HG03432 (cell line): Measurements from ENCODE around the gene CSNK1D.

ENCODE experiments used
- ATAC-seq: cut with Tn5 transposase; IDR thresholded peaks from one replicate; pipeline ENCODE4 v1.9.1; 2021; ENCODE audit warnings: mild to moderate bottlenecking, moderate library complexity; ENCODE audit not compliant: unreplicated experiment

Gene CSNK1D

DNA sequence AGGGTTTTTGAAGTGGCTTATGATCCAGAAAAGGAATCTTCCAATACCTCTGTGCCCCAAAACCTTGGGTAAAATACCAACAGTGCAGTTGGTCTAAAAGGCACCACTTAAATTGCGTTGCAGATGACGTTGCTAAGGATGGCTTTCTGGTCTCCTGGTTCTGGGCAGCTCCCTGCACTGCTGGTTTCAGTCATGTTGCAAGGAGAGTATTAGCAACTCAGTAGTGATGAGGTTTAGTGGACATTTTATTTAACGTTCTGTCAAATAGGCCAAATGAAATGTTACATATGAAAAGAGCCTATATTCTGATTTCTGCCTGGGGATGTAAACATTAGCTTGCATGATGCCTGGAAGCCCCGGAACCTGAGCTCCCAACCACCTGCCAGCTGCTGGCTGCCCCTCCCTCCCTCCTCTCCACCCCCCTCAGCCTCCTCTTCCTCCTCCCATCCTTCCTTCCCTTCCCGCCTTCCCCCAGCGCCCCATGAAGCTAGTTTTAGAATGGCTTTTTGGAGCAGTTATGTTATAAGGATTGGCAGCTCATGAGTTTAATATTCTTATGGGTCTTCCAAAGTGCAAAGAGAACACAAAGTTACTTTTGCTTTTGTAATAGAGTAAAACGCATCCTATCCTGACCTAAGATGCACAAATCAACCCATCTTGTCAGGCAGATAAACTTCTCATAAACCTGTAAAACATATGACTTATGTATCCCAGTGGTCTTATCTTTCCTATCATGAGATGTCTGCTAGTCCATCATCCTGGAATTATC is 23.2 kb upstream of the CSNK1D start:
- no peak for ATAC-seq

DNA sequence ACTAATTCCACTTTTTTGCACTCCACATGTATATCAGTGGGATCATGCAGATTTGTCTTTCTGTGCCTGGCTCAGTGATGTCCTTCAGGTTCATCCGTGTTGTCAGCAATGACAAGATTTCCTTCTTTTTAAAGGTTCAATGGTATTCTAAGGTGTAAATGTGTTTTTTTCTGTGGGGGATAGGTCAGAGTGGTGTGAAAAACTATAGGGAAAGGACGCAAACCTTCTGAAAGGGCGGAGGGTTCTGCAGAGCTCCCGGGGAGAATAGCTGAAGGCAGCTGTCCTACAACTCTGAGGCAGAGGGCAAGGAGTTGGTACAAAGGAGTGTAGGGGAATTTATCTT is 21.9 kb upstream of the CSNK1D start:
- no peak for ATAC-seq

DNA sequence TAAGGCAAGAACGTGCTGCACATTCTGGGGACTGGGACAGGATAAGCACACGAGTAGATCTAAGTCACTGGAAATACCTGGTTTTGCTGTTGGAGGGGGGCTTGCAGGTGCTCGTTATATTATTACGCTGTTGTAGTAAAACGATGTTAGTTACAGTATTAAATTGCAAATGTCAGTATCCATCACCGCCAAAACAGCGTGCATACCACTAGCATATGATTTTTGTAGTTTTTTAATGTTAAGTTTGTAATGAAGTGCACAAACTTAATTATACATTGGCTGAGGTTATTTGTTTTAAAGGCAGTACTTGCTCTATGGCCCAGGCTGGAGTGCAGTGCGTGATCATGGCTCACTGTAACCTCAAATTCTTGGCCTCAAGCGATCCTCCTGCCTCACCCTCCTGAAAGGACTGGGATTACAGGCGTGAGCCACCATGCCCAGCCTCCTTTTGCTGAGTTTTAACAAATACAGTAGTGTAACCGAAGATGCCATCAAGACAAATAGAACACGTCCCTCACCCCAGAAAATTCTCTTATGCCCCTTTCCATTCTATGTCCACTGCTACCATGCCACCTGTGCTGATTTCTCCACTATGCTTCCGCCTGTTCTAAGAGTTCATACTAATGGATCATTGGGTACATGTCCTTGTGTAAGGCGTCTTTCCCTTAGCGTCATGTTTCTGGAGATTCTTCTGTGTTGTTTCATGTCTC is 20.7 kb upstream of the CSNK1D start:
- no peak for ATAC-seq

DNA sequence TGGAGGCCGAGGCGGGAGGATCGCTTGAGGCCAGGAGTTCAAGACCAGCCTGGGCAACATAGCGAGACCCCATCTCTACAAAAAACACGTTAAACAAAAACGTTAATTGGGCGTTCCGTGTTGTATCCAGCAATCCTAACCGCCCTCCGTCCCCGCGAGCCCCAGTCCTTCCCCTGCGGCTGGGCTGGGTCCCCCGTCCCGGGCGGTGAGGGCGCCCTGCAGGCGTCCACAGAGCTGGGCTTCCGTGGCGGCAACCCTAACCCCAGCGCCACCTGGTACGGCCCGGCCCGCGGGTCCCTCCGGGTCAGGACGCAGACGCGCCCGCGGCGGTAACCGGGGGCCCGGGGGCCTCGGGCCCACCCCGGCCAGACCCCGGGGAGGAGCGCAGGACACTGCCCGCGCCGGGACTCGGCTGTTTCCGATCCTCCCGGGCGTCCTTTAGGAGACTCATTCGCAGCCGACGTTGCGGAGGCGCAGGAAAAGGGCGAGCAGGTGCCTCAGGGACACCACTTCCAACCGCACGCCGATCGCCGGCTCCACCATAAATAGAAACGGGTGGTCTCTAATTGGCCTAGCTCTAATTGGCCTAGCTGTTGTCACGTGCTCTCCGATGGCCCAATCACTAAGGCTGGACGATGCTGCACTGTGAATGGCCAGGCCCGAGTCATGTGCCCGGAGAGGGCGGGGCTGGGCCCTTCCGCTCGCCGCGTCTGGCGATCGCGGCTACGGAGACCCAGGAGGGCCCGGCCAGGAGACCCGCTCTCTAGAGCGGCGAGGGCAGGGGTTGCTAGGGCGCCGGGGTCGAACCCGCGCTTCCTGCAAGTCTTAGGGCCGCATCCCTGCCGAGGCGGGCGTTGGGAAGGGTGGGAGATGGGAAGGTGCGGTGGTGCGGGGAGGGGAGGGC is 19.0 kb upstream of the CSNK1D start:
- peak; percentile 82 for ATAC-seq

DNA sequence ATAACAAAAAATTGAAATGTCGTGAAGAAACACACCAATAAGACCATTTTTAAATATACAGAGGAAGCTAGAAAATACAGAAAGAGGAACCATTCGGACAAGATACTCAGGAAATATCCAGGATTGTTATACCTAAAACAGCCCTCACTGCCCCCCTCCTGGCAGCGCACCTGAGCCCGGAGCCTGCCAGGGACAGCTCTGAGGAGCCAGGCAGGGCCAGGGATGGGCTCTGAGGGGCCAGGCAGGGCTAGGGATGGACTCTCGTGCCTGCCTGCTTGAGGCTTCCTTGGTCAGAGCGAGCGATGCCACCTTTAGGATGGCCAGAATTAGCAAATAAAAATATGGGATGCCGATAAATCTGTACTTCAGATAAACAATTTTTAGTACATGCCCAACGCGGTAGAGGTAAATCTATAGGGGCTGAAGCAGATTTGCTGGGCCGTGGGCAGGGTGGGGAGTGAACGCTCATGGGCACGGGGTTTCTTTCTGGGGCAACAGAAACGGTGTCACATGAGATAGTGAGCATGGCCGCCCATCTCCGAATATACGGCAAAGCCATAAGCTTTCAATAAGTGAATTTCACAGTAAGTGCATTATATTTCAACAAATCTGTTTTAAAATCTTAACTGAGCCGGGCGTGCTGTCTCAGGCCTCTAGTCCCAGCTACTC is 18.2 kb upstream of the CSNK1D start:
- ATAC-seq: no peak

DNA sequence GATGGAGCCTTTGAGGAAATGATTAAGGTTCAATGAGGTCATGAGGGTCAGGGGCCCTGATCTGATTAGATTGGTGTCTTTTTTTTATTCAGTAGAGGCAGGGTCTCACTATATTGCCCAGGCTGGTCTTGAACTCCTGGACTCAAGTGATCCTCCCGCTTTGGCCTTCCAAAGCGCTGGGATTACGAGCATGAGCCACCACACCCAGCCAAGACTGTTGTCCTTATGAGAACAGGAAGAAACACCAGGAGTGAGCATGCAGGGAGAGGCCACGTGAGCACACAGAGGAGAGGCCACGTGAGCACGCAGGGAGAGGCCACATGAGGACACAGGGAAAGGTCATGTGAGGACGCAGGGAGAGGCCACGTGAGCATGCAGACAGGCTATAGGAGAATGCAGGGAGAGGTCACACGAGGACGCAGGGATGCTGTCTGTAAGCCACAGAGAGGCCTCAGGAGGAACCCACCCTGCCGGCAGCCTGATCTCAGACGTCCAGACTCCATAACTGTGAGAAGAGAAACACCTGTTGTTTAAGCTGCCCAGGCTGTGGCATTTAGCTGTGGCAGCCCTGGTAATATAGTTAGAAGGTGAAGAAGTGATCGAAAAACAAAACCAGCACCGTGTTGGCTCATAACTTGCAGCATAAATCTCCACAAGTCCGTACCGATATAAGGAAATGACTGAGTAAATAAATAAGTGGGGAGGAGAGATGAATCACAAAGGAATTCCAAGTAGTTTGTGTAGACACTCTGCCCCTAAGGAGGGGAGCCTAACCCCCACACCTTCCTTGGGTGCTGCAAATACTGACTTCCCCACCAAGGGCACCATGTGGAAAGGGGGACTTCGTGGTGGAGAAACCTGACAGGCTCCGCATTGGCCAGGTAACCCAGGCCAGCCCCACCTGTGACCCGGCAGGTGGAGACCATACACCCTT is 14.6 kb upstream of the CSNK1D start:
- ATAC-seq: no peak

DNA sequence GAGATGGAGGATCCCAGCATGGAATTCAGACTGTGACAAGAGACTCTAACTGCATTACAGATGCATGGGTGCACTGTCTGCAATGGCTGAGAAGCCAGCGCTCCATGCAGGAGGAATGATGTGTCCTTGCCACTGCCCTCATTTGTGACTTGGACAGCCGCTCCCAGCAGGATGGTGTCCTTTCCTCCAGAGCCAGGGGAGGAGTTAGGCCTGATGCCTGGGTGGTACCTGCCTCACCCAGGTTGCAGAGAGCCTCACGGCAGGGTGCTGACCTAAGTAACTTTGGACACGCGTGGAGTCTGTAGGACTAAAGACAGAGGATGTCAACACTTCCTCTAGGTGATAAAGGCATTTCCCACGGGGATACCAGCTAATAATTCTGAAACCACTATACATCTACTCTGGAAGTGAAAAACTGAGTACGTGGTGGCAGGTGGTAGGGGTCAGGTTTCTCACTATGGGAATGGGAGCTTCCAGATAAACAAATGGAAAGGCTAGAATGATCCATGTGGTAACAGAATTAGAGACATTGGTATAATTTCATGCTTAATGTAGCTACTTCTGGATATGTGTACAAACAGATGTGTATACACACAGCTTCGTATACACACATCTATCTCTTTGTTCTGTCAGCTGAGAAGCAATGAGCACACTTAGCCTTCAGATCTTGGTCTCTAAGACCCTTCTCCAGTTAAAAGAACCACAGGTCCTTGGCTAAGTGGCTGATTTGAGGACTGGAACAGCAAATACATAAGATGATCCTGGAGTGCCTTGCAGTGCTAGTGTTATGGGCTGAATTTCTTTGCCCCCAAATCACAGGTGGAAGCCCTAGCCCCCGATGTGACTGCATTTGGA is 13.7 kb upstream of the CSNK1D start:
- no peak for ATAC-seq

DNA sequence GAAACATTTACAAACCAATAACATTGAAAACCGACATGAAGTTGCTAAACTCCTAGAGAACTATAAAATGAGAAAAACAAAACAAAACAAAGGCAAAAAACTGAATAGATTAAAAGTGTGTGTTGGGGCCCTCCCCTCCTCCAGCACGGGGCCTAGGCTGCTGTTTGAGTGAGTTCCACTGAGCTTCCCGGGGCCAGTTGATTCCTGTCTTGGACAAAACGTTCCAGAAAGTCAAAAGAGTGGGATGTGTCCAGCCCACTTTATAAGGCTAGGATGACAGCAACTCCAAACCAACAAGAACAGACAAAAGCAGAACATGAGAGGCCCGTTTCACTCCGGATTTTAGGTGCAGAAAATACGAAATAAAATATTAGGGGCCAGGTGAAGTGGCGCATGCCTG is 11.6 kb upstream of the CSNK1D start:
- ATAC-seq: no peak

DNA sequence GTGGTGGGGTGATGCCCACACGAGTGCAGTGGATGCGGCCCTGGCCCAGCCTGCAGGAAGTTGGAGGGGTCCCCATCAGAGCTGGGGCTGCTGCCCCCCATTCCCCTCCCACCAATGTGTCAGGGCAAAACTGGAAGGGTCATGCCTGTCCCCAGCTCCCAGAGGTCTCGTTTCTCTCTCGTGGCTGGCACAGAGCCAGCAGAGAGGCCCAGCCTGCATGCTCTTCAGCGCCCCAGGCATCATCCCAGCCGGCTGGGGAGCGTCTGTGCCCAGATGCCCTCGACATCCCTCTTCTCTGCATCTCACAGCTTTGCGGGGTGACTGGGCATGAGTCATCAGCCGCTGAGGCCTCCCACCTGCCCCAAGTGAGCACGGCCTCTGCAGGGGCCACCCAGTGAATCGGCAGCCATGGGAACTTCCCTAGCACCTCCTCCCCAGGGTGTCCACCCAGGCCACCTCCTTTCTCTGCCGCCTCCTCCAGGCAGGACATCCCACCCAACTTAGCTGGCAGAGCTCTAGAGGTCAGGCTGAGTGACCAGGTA is 9.8 kb upstream of the CSNK1D start:
- no peak for ATAC-seq

DNA sequence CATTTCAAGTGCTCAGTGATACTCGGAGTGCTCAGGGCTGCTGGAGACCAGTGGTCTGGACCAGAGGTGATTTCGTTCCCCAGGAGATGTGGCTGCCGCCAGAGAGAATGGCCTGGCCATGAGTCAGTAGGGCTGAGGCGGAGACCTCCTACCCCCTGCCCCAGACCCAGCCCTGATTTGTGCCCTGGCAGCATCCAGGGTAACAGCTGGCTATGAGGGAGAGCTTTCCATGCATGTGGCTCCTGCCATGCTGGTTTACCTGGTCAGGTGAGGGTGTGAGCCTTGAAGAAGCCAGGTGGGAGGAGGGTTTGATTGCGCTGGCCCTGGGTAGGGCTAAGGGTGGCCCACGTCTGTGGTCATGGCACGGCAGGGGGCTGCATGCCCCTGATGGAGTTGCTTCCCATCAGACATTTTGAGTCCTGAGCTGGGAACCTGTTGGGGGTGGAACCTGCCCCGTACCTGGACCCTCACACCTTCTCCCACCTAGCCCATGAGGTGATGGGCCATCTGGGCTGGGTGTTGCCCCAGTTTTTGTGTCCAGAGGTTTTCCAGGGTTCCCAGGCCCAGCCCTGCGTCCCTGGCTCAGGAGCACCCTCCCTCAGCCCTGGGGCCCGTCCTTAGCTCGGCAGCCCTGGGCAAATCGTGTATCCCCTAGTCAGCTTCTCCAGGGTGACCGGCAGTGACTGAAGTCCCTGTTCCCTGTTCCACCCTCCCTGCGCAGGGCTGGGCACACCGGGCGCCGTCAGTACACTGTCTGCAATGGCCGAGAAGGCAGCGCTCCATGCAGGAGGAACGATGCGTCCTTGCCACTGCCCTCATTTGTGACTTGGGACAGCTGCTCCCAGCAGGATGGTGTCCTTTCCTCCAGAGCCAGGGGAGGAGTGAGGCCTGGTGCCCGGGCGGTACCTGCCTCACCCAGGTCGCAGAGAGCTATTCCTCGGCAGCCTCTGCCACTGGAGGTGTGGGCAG is 9.0 kb upstream of the CSNK1D start:
- no peak for ATAC-seq

DNA sequence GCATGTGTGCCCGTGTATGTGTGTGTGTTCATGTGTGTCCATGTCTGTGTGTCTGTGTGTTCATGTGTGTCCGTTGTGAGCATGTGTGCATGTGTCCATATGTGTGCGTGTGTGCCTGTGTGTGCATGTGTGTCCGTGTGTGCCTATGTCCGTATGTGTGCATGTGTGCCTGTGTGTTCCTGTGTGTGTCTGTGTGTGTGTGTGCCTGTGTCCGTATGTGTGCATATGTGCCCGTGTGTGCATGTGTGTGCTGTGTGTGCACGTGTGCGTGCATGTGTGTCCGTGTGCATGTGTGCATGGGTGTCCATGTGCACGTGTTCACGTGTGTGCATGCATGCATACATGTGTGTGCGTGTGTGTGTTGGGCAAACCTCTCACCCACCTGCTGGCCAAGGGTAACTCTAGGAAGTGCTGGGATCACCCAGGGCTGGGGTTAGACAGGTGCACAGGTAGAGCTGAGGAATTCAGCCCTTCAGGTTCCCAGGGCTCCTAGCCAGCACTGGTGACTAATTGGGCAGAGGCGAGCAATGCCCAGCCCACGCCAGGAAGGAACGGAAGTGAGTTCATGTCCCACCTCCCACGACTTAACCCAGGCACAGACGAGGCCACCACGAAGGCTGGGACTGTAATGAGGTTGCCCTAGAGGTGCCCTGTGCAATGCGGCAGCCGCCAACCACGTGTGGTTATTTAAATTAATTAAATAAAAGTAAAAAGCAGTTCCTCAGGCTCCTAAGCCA is 8.2 kb upstream of the CSNK1D start:
- ATAC-seq: no peak

DNA sequence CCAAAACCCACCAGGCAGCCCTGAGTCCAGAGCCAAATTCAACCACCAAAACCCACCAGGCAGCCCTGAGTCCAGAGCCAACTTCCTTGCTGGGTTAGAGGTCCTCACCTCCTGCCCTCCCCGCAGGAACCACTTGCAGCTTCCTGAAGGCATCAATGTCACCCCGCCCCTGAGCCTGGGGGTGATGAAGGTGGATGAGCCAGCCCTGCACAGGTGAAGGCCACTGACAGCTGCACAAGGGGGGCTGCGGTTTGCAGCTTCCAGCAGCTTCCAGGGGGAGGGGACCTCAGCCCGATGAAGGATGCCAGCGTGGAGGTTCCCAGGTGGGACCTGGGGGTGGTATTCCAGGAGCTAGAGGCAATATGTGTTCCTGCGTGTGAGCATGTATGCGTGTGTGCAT is 7.6 kb upstream of the CSNK1D start:
- ATAC-seq: no peak

DNA sequence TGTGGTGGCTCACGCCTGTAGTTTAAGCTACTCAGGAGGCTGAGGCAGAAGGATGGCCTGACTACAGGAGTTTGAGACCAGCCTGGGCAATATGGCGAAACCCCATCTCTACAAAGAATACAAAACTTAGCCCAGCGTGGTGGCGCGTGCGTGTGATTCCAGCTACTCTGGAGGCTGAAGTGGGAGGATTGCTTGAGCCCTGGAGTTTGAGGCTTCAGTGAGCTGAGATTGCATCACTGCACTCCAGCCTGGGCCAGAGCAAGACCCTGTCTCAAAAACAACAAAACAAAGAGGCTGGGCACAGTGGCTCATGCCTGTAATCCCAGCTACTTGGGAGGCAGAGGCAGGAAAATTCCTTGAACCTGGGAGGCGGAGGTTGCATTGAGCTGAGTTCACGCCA is 7.0 kb upstream of the CSNK1D start:
- no peak for ATAC-seq

DNA sequence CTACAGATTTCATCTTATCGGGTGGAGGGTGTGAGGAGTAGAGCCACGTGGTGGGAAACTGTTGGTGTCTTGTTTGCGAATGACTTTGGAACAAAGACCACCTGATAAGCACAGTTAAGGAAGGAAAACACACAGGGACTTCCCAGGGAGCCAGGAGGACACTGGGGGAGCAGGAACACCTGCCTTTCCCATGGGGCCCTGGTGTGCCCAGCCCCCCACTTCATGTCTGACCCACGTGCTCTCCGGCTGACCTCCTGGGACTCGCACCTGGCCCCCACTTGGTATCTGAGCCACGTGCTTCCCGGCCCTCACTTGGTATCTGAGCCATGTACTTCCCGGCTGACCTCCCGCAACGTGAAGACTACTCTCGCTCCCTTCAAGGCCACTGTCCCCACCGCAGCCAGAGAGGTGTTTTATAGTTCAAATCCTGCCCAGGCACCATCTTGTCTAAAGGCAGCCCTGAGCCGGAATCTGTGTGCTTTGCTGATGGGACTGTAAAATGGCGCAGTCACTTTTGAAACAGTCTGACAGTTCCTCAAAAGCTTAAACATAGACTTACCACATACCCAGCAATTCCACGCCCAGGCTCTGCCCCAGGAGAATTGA is 5.4 kb upstream of the CSNK1D start:
- ATAC-seq: no peak

DNA sequence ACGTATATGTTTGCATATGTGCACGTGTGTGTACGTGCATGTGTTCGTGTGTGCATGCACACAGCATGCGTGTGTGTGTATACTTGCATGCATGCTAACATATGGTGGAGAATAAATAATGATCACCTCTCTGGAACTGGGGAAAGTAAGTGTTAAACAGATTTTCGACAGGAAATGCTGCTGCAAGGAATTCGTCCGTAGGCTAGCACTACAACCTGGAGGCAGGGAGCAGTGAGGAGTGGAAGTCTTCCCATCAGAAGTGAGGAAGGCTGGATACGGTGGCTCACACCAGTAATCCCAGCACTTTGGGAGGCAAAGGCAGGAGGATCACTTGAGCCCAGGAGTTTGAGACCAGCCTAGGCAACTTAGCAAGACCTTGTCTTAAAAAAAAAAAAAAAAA is 4.8 kb upstream of the CSNK1D start:
- no peak for ATAC-seq

DNA sequence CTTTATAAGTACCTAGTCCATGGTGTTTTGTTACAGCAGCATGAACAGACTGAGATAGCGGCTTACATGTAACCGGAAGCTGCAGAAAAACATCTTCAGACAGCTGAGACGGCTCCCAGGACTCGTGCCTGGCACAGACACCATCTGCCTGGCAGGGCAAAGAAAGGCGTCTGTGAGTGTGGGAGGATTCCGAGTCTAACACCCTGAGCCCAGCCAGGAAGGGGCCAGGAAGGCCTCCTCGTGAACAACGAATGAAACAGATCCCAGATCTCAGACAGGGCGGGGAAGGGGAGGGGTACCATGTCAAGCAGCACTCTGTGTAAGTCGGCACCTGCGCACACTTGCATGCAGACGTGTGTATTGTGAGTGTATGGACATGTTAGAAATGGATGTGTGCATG is 4.4 kb upstream of the CSNK1D start:
- ATAC-seq: no peak

DNA sequence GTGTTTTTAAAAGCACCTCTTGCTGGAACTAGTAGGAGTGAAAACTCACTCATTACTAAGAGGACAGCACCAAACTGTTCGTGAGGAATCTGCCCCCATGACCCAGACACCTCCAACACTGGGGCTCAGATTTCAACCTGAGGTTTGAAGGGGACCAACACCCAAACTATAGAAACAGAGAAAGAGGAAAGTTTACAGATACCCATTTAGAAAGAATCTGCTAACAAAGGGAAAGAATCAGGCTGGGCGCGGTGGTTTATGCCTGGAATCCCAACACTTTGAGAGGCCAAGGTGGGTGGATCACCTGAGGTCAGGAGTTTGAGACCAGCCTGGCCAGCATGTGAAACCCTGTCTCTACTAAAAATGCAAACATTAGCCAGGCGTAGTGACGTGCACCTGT is 3.4 kb upstream of the CSNK1D start:
- ATAC-seq: no peak
